Measurements from ENCODE around the gene CZIB.

CZIB gene

GRCh38 chr1:53220171-53220961 is at the start of gene CZIB:
TSS of gene CZIB (minus strand) at chr1:53220634. CDS start at chr1:53220575, 59 bp downstream.
- peak within 1 kb of the TSS; percentile 86 for H3K4me3 Mint-ChIP-seq
- no peaks in the 10 kb centered on the region for H3K27me3 Mint-ChIP-seq
- H3K9me3 Mint-ChIP-seq, result no peaks in the 10 kb centered on the region
- H3K4me1 Mint-ChIP-seq (ENCODE audit: low read depth), result peaks cover 25% of the 10 kb centered on the region
- peaks cover 2% of the 10 kb centered on the region for H3K36me3 Mint-ChIP-seq (ENCODE audit: low read depth)
- H3K27ac Mint-ChIP-seq, result peak within 1 kb of the TSS; percentile 95

- no peaks in the 10 kb centered on the region for H3K4me1 Mint-ChIP-seq (ENCODE audit: low read depth)
These were observed 49.7 kb upstream of the CZIB start for GRCh38 chr1:53270107-53270506.

GRCh38 chr1:53267761-53268160 is 47.3 kb upstream of the CZIB start:
- Mint-ChIP-seq H3K4me3 (no peak overlapping the region), H3K4me1 (ENCODE audit: low read depth) (no peaks in the 10 kb centered on the region), H3K9me3 (no peaks in the 10 kb centered on the region), H3K36me3 (ENCODE audit: low read depth) (peaks cover 68% of the 10 kb centered on the region), H3K27ac (no peak overlapping the region), H3K27me3 (no peaks in the 10 kb centered on the region)

More at GRCh38 chr1:53270107-53270506, 49.7 kb upstream of the CZIB start:
- H3K36me3 Mint-ChIP-seq (ENCODE audit: low read depth), result peaks cover 67% of the 10 kb centered on the region
- H3K27ac Mint-ChIP-seq, result no peak overlapping the region
- H3K9me3 Mint-ChIP-seq, result no peaks in the 10 kb centered on the region
- H3K27me3 Mint-ChIP-seq, result no peaks in the 10 kb centered on the region
- no peak overlapping the region for H3K4me3 Mint-ChIP-seq

- Mint-ChIP-seq H3K27me3 (no peaks in the 10 kb centered on the region), H3K9me3 (no peaks in the 10 kb centered on the region), H3K27ac (no peak overlapping the region), H3K36me3 (ENCODE audit: low read depth) (peaks cover 67% of the 10 kb centered on the region), H3K4me3 (no peak overlapping the region), H3K4me1 (ENCODE audit: low read depth) (no peaks in the 10 kb centered on the region)
These were observed 45.6 kb upstream of the CZIB start for GRCh38 chr1:53266038-53266437.

- Mint-ChIP-seq H3K36me3 (ENCODE audit: low read depth) (peaks cover 68% of the 10 kb centered on the region), H3K9me3 (no peaks in the 10 kb centered on the region), H3K27ac (no peak overlapping the region), H3K4me3 (no peak overlapping the region), H3K27me3 (no peaks in the 10 kb centered on the region), H3K4me1 (ENCODE audit: low read depth) (no peaks in the 10 kb centered on the region)
These were observed 45.1 kb upstream of the CZIB start for GRCh38 chr1:53265581-53265980.

GRCh38 chr1:53264048-53264447 is 43.6 kb upstream of the CZIB start:
- H3K36me3 Mint-ChIP-seq (ENCODE audit: low read depth), result peaks cover 72% of the 10 kb centered on the region
- H3K9me3 Mint-ChIP-seq, result no peaks in the 10 kb centered on the region
- no peaks in the 10 kb centered on the region for H3K4me1 Mint-ChIP-seq (ENCODE audit: low read depth)
- H3K27ac Mint-ChIP-seq, result no peak overlapping the region
- no peak overlapping the region for H3K4me3 Mint-ChIP-seq
- no peaks in the 10 kb centered on the region for H3K27me3 Mint-ChIP-seq

GRCh38 chr1:53262000-53262399 is 41.6 kb upstream of the CZIB start:
- no peaks in the 10 kb centered on the region for H3K9me3 Mint-ChIP-seq
- H3K36me3 Mint-ChIP-seq (ENCODE audit: low read depth), result peaks cover 78% of the 10 kb centered on the region
- H3K4me1 Mint-ChIP-seq (ENCODE audit: low read depth), result no peaks in the 10 kb centered on the region

GRCh38 chr1:53260631-53261247 is 40.3 kb upstream of the CZIB start:
- Mint-ChIP-seq H3K9me3 (no peaks in the 10 kb centered on the region), H3K27me3 (no peaks in the 10 kb centered on the region), H3K4me1 (ENCODE audit: low read depth) (no peaks in the 10 kb centered on the region), H3K27ac (no peak overlapping the region), H3K36me3 (ENCODE audit: low read depth) (peaks cover 79% of the 10 kb centered on the region), H3K4me3 (no peak overlapping the region)

More at GRCh38 chr1:53262000-53262399, 41.6 kb upstream of the CZIB start:
- H3K4me3 Mint-ChIP-seq, result no peak overlapping the region
- no peak overlapping the region for H3K27ac Mint-ChIP-seq
- no peaks in the 10 kb centered on the region for H3K27me3 Mint-ChIP-seq

- H3K27me3 Mint-ChIP-seq, result no peaks in the 10 kb centered on the region
- peaks cover 76% of the 10 kb centered on the region for H3K36me3 Mint-ChIP-seq (ENCODE audit: low read depth)
- no peaks in the 10 kb centered on the region for H3K4me1 Mint-ChIP-seq (ENCODE audit: low read depth)
- H3K27ac Mint-ChIP-seq, result no peak overlapping the region
- H3K4me3 Mint-ChIP-seq, result no peak overlapping the region
- no peaks in the 10 kb centered on the region for H3K9me3 Mint-ChIP-seq
These were observed 39.5 kb upstream of the CZIB start for GRCh38 chr1:53259932-53260331.

GRCh38 chr1:53258216-53258615 is 37.8 kb upstream of the CZIB start:
- no peaks in the 10 kb centered on the region for H3K4me1 Mint-ChIP-seq (ENCODE audit: low read depth)
- H3K9me3 Mint-ChIP-seq, result no peaks in the 10 kb centered on the region
- no peak overlapping the region for H3K27ac Mint-ChIP-seq
- peaks cover 76% of the 10 kb centered on the region for H3K36me3 Mint-ChIP-seq (ENCODE audit: low read depth)
- H3K4me3 Mint-ChIP-seq, result no peak overlapping the region
- no peaks in the 10 kb centered on the region for H3K27me3 Mint-ChIP-seq

- H3K36me3 Mint-ChIP-seq (ENCODE audit: low read depth), result peaks cover 82% of the 10 kb centered on the region
- H3K9me3 Mint-ChIP-seq, result no peaks in the 10 kb centered on the region
- no peak overlapping the region for H3K4me3 Mint-ChIP-seq
- H3K27ac Mint-ChIP-seq, result no peak overlapping the region
- H3K27me3 Mint-ChIP-seq, result no peaks in the 10 kb centered on the region
- no peaks in the 10 kb centered on the region for H3K4me1 Mint-ChIP-seq (ENCODE audit: low read depth)
These were observed 37.1 kb upstream of the CZIB start for GRCh38 chr1:53257454-53258081.

- Mint-ChIP-seq H3K36me3 (ENCODE audit: low read depth) (peaks cover 83% of the 10 kb centered on the region), H3K4me1 (ENCODE audit: low read depth) (no peaks in the 10 kb centered on the region), H3K27ac (no peak overlapping the region), H3K9me3 (no peaks in the 10 kb centered on the region), H3K27me3 (no peaks in the 10 kb centered on the region), H3K4me3 (no peak overlapping the region)
These were observed 36.3 kb upstream of the CZIB start for GRCh38 chr1:53256511-53257453.

- peaks cover 84% of the 10 kb centered on the region for H3K36me3 Mint-ChIP-seq (ENCODE audit: low read depth)
- H3K4me3 Mint-ChIP-seq, result no peak overlapping the region
- H3K27me3 Mint-ChIP-seq, result no peaks in the 10 kb centered on the region
- no peak overlapping the region for H3K27ac Mint-ChIP-seq
- no peaks in the 10 kb centered on the region for H3K4me1 Mint-ChIP-seq (ENCODE audit: low read depth)
- no peaks in the 10 kb centered on the region for H3K9me3 Mint-ChIP-seq
These were observed 34.6 kb upstream of the CZIB start for GRCh38 chr1:53255031-53255430.

- no peaks in the 10 kb centered on the region for H3K9me3 Mint-ChIP-seq
- H3K4me1 Mint-ChIP-seq (ENCODE audit: low read depth), result no peaks in the 10 kb centered on the region
- no peak overlapping the region for H3K27ac Mint-ChIP-seq
- H3K27me3 Mint-ChIP-seq, result no peaks in the 10 kb centered on the region
- no peak overlapping the region for H3K4me3 Mint-ChIP-seq
- H3K36me3 Mint-ChIP-seq (ENCODE audit: low read depth), result peaks cover 86% of the 10 kb centered on the region
These were observed 33.7 kb upstream of the CZIB start for GRCh38 chr1:53254011-53254640.
